Raji (cell line): ENCODE results near the gene PIGQ.

Experiments used
- POLR2A ChIP-seq: IDR thresholded peaks from 2 replicates; pipeline ENCODE4 v1.6.1; 2011; ENCODE audit warnings: low read depth, low read length, control low read depth; ENCODE audit not compliant: insufficient read depth

Gene PIGQ

GRCh38 chr16:590188-590814 is 20.5 kb downstream of the PIGQ start:
- TF ChIP-seq POLR2A, result no peak; the same call in 1 of the 2 replicates

GRCh38 chr16:590815-591200 is 21.0 kb downstream of the PIGQ start:
- TF ChIP-seq POLR2A, result no peak

- TF ChIP-seq POLR2A, result no peak
These were observed 21.5 kb downstream of the PIGQ start for GRCh38 chr16:591231-591630.

- TF ChIP-seq POLR2A, result no peak
These were observed 22.2 kb downstream of the PIGQ start for GRCh38 chr16:591892-592517.

- no peak for TF ChIP-seq POLR2A
These were observed 22.9 kb downstream of the PIGQ start for GRCh38 chr16:592518-593306.

GRCh38 chr16:593406-593805 is 23.6 kb downstream of the PIGQ start:
- no peak for TF ChIP-seq POLR2A

GRCh38 chr16:593807-594206 is 24.0 kb downstream of the PIGQ start:
- no peak for TF ChIP-seq POLR2A

- TF ChIP-seq POLR2A, result no peak
These were observed 25.3 kb downstream of the PIGQ start for GRCh38 chr16:595094-595528.

- TF ChIP-seq POLR2A, result no peak
These were observed 26.4 kb downstream of the PIGQ start for GRCh38 chr16:595942-596735.

GRCh38 chr16:596736-597060 is 26.9 kb downstream of the PIGQ start:
- TF ChIP-seq POLR2A, result no peak

GRCh38 chr16:598823-599739 is 29.3 kb downstream of the PIGQ start:
- TF ChIP-seq POLR2A, result no peak

GRCh38 chr16:600781-601180 is 31.0 kb downstream of the PIGQ start:
- no peak for TF ChIP-seq POLR2A

GRCh38 chr16:603933-604332 is 34.2 kb downstream of the PIGQ start:
- no peak for TF ChIP-seq POLR2A

GRCh38 chr16:606656-607307 is 37.0 kb downstream of the PIGQ start:
- TF ChIP-seq POLR2A, result no peak
